ENCODE results near the gene TAF15. TPM values are rescaled to one million over a fixed set of nuclear protein-coding genes. Genes with fewer than 3 reads are reported as not detected.

Gene TAF15
- total and polyA plus RNA-seq, 2 donors (not counting 1 experiment from before 2014, with no cell fraction given) = 51.0 to 246 TPM

DNA sequence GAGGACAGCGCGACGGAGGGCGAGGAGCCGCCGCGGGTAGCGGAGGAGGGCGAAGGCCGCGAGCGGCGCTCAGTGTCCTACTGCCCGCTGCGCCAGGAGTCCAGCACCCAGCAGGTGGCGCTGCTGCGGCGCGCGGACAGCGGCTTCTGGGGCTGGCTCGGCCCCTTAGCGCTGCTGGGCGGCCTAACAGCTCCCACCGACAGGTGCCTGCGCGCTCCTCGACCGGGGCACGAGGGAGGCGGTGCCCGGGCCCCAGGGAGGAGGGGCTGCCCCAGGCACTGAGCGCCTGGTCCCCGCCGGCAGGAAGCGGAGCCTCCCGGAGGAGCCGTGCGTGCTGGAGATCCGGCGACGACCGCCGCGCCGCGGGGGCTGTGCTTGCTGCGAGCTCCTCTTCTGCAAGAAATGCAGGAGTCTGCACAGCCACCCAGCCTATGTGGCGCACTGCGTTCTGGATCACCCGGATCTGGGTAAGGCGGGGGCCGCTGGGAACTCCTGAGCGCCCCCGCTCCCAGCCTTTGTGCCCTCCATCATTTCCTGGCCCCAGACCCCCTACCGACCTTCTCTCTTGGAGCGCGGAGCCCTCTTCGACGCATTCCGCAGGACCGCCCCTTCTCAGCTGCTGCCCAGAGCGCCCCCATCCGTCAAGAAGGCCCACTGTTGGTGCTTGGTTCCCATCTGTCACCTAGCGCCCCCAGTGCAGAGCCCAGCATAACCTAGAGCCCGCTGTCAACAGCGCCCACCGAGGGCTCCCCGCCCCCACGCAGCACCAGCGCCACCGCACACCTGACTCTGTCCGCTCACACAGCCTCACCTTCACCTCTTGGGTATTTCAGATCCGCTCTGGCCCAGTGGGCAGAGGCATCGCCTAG, 44.9 kb upstream of the TAF15 start:
- H3K9me3 Mint-ChIP-seq (ENCODE audit: insufficient read depth) = no peaks in the 10 kb centered on the region
- Histone ChIP-seq H3K4me2 (replicated peaks; ENCODE audit: low read depth, low read length, poor library complexity, severe bottlenecking) (peak overlapping the region; percentile 99), H3K36me3 (replicated peaks in 1 of 2; ENCODE audit: control extremely low read depth in 1 of 2, control insufficient read depth in 1 of 2, extremely low read depth in 1 of 2, insufficient read depth in 2 of 2, low read length in 1 of 2) (no peaks in the 10 kb centered on the region), H3K9me3 (ENCODE audit: control extremely low read depth in 1 of 3, control insufficient read depth in 2 of 3, insufficient read depth in 1 of 3, low read length in 2 of 3) (no peaks in the 10 kb centered on the region), H3K27me3 (replicated peaks in 1 of 4; ENCODE audit: control extremely low read depth in 1 of 4, control insufficient read depth in 3 of 4, insufficient read depth in 4 of 4, low read length in 3 of 4) (no peaks in the 10 kb centered on the region), H3K4me3 (ENCODE audit: control extremely low read depth in 1 of 5, extremely low read depth in 1 of 5, insufficient read depth in 1 of 5, low read depth in 2 of 5, low read length in 4 of 5) (peak overlapping the region; percentile 21 to 88 (median 72)), H3K4me1 (ENCODE audit: control insufficient read depth in 2 of 2, insufficient read depth in 2 of 2, low read length in 2 of 2) (peaks cover 7 to 13% of the 10 kb centered on the region in 2 donors), H4K20me1 (ENCODE audit: control insufficient read depth, insufficient read depth, low read length, poor library complexity, severe bottlenecking) (no peaks in the 10 kb centered on the region), H3K27ac (ENCODE audit: low read length in 2 of 2) (peak overlapping the region; percentile 15 to 30), H3K79me2 (ENCODE audit: control insufficient read depth, insufficient read depth, low read length) (no peaks in the 10 kb centered on the region), H2AFZ (ENCODE audit: insufficient read depth, low read depth, low read length, poor library complexity, severe bottlenecking) (peak overlapping the region; percentile 99), H3K9ac (ENCODE audit: low read length) (peak overlapping the region; percentile 85)
- peaks cover 8% of the 10 kb centered on the region for H3K4me1 Mint-ChIP-seq
- CTCF ChIA-PET = interaction anchor here (0.5 to 10.2 kb wide), 51 partner anchors 9 to 1344 kb away, joined by 3 to 349 read pairs (median 4); partner anchors contain the start of genes MMP28, PEX12, TAF15 and ZNHIT3
- intact Hi-C loops (cut with micrococcal nuclease) = loop anchor here (1.0 to 10.0 kb wide), 4 partner anchors 40 to 784 kb away; partner anchors contain the start of genes LIG3, TAF15 and ZNHIT3
- H3K27me3 Mint-ChIP-seq = no peaks in the 10 kb centered on the region
- 2% methylated on average over 75 of the region's 75 CpGs for WGBS (ENCODE audit: insufficient coverage)
- no peak for TF ChIP-seq EZH2 (IDR thresholded peaks at IDR 0.05; ENCODE audit: borderline replicate concordance, insufficient read depth, low read depth, low read length, poor library complexity, severe bottlenecking)
- TF ChIP-seq, protein P1, sequence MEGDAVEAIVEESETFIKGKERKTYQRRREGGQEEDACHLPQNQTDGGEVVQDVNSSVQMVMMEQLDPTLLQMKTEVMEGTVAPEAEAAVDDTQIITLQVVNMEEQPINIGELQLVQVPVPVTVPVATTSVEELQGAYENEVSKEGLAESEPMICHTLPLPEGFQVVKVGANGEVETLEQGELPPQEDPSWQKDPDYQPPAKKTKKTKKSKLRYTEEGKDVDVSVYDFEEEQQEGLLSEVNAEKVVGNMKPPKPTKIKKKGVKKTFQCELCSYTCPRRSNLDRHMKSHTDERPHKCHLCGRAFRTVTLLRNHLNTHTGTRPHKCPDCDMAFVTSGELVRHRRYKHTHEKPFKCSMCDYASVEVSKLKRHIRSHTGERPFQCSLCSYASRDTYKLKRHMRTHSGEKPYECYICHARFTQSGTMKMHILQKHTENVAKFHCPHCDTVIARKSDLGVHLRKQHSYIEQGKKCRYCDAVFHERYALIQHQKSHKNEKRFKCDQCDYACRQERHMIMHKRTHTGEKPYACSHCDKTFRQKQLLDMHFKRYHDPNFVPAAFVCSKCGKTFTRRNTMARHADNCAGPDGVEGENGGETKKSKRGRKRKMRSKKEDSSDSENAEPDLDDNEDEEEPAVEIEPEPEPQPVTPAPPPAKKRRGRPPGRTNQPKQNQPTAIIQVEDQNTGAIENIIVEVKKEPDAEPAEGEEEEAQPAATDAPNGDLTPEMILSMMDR (IDR thresholded peaks at IDR 0.05) = peak; percentile 77
- ATAC-seq (ENCODE audit: low read depth) = peak; percentile 91
- peak overlapping the region; percentile 94 for H3K4me3 Mint-ChIP-seq
- POLR2A ChIA-PET = interaction anchor here (0.8 to 1.7 kb wide), 5 partner anchors 26 to 186 kb away, joined by 3 to 33 read pairs (median 3); partner anchors contain the start of gene TAF15
- DNase-seq = peak; percentile 92
- H3K27ac Mint-ChIP-seq = peak overlapping the region; percentile 89

All from B cell (primary cell).